ENCODE data around the gene DIRAS1.

- TF ChIP-seq CTCF (conservative IDR thresholded peaks at IDR 0.05; ENCODE audit: low read depth in 2 of 2) (no peak), EZH2 (IDR thresholded peaks at IDR 0.05; ENCODE audit: low read depth, unreplicated experiment) (no peak), EZH2phosphoT487 (IDR thresholded peaks at IDR 0.05; ENCODE audit: unreplicated experiment) (no peak), REST (IDR thresholded peaks at IDR 0.05; ENCODE audit: unreplicated experiment) (no peak), CREB1 (CRISPR knock-in tag; IDR thresholded peaks at IDR 0.05; ENCODE audit: low read depth) (no peak), POLR2AphosphoS5 (IDR thresholded peaks at IDR 0.05; ENCODE audit: low read depth) (no peak), JUNB (IDR thresholded peaks at IDR 0.05; ENCODE audit: unreplicated experiment) (no peak), STAT1 (IDR thresholded peaks at IDR 0.05; ENCODE audit: unreplicated experiment) (no peak), ETS1 (IDR thresholded peaks at IDR 0.05) (no peak), NANOG (IDR thresholded peaks at IDR 0.05; ENCODE audit: borderline replicate concordance) (no peak), ZNF462 (CRISPR knock-in tag; IDR thresholded peaks at IDR 0.05) (no peak), ZNF114 (CRISPR knock-in tag; IDR thresholded peaks at IDR 0.05) (no peak)
These were observed 42.5 kb upstream of the DIRAS1 start for GRCh38 chr19:2763687-2764086.

Data from GM23338 (cell line).